Adrenal gland (tissue), 5 donors: Measurements from ENCODE around the gene MED19.

ENCODE experiments used
- POLR2A ChIP-seq, 2 donors: fragments of 450-650 bp; IDR thresholded peaks; one replicate each; pipeline ENCODE4 v1.6.1; 2017; ENCODE audit warnings: antibody characterized with exemption in 2 of 2, mild to moderate bottlenecking in 2 of 2, moderate library complexity in 1 of 2
- TF ChIP-seq, protein P1 (sequence below), 6 experiments: fragments of 450-650 bp in 4 of 6; fragments of 200-600 bp in 2 of 6; sonication (generic) in 1 of 6; IDR thresholded peaks; 1 replicate in 5 of 6; 2 replicates in 1 of 6; pipeline versions ENCODE4 v1.5.1 to v1.8.0; 2016 to 2021; ENCODE audit warnings: antibody characterized with exemption in 6 of 6, mild to moderate bottlenecking in 2 of 6, moderate library complexity in 1 of 6
- donor health status: DM: no; HTN: no; CAD: no.

DNA sequence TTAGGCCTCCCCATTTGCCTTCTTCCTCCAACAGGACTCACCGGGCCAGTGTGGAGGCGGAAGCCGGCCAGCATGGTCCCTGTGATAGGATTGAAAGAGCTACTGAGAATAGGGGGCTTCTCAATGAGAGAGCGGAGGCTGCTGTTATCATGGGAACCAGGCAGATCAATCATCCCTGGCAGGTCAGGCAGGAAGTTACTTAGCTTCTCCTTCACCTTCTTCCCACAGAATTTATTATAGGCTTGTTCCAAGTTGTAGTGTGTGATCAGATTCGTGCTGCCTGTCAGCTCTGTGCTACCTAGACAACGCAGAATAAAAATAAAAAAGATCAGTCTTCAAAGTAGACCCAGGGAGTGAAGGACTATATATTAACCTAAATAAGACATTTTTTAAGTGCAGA is 7.1 kb downstream of the MED19 start:
- TF ChIP-seq, protein P1, sequence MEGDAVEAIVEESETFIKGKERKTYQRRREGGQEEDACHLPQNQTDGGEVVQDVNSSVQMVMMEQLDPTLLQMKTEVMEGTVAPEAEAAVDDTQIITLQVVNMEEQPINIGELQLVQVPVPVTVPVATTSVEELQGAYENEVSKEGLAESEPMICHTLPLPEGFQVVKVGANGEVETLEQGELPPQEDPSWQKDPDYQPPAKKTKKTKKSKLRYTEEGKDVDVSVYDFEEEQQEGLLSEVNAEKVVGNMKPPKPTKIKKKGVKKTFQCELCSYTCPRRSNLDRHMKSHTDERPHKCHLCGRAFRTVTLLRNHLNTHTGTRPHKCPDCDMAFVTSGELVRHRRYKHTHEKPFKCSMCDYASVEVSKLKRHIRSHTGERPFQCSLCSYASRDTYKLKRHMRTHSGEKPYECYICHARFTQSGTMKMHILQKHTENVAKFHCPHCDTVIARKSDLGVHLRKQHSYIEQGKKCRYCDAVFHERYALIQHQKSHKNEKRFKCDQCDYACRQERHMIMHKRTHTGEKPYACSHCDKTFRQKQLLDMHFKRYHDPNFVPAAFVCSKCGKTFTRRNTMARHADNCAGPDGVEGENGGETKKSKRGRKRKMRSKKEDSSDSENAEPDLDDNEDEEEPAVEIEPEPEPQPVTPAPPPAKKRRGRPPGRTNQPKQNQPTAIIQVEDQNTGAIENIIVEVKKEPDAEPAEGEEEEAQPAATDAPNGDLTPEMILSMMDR (IDR thresholded peaks at IDR 0.05) = no peak
- TF ChIP-seq POLR2A (IDR thresholded peaks at IDR 0.05) = no peak
